ENCODE results near the gene TXNDC11. TPM values are rescaled to one million over a fixed set of nuclear protein-coding genes. Genes with fewer than 3 reads are reported as not detected.

Gene TXNDC11
- polyA plus RNA-seq, 3 donors from 2014 or later: 35.6 to 57.2 (median 46.9) TPM

GRCh38 chr16:11677959-11678881 is 64.4 kb downstream of the TXNDC11 start:
- Mint-ChIP-seq H3K36me3 (peaks cover 5 to 37% (median 11%) of the 10 kb centered on the region in 3 donors), H3K27ac (peak overlapping the region in 3 of 6 donors; percentile 8 to 71 (median 32)), H3K27me3 (ENCODE audit: low read depth in 3 of 3) (peaks cover 0 to 12% (median 2%) of the 10 kb centered on the region in 3 donors), H3K4me3 (peak overlapping the region in 1 of 5 donors; percentile 13), H3K9me3 (no peaks in the 10 kb centered on the region), H3K4me1 (peaks cover 20 to 39% of the 10 kb centered on the region in 2 donors)
- DNase-seq: no peak

- Mint-ChIP-seq H3K27ac (peak overlapping the region in 2 of 6 donors; percentile 8 to 20), H3K4me3 (no peak overlapping the region), H3K9me3 (no peaks in the 10 kb centered on the region), H3K27me3 (ENCODE audit: low read depth in 3 of 3) (peaks cover 0 to 8% (median 2%) of the 10 kb centered on the region in 3 donors), H3K36me3 (peaks cover under 1 to 31% (median 6%) of the 10 kb centered on the region in 3 donors), H3K4me1 (peaks cover 20 to 35% of the 10 kb centered on the region in 2 donors)
- no peak for DNase-seq
Observed at GRCh38 chr16:11677451-11677951, 65.2 kb downstream of the TXNDC11 start.

DNA sequence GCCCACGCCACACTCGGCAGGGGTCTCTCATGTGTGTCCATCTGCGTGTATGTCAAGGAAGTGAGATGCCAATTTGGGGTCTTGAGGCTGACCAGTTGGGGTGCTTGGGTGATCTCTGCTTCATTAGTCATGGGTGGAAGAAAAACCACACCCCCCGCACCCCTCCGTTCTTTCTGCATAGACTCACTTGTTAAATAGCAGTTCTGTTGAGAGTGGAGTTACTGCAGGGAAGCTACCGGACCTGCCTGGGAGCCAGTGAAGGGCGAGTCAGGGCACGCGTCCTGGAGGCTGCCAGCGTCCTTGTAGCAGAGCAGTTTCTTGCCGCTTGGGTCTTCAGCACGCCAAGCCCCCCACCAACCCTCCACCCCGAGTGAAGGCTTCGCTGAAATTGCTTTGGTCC is 65.9 kb downstream of the TXNDC11 start:
- no peak overlapping the region for H3K4me3 Mint-ChIP-seq
- H3K36me3 Mint-ChIP-seq: peaks cover 0 to 27% (median 6%) of the 10 kb centered on the region in 3 donors
- no peak for DNase-seq
- no peaks in the 10 kb centered on the region for H3K9me3 Mint-ChIP-seq
- H3K4me1 Mint-ChIP-seq: peaks cover 20 to 28% of the 10 kb centered on the region in 2 donors
- peaks cover 2 to 10% (median 4%) of the 10 kb centered on the region in 3 donors for H3K27me3 Mint-ChIP-seq (ENCODE audit: low read depth in 3 of 3)
- H3K27ac Mint-ChIP-seq: no peak overlapping the region

GRCh38 chr16:11675561-11676511 is 66.8 kb downstream of the TXNDC11 start:
- Mint-ChIP-seq H3K9me3 (no peaks in the 10 kb centered on the region), H3K4me3 (no peak overlapping the region), H3K27ac (no peak overlapping the region), H3K36me3 (peaks cover 0 to 27% (median 6%) of the 10 kb centered on the region in 3 donors), H3K4me1 (peaks cover 13 to 19% of the 10 kb centered on the region in 2 donors), H3K27me3 (ENCODE audit: low read depth in 3 of 3) (peaks cover 4 to 10% (median 4%) of the 10 kb centered on the region in 3 donors)
- no peak for DNase-seq

- H3K36me3 Mint-ChIP-seq: peaks cover 0 to 26% (median 6%) of the 10 kb centered on the region in 3 donors
- no peak for DNase-seq
- H3K4me3 Mint-ChIP-seq: peak overlapping the region in 1 of 5 donors; percentile 48
- H3K9me3 Mint-ChIP-seq: no peaks in the 10 kb centered on the region
- peaks cover 4 to 10% (median 6%) of the 10 kb centered on the region in 3 donors for H3K27me3 Mint-ChIP-seq (ENCODE audit: low read depth in 3 of 3)
- H3K4me1 Mint-ChIP-seq: peaks cover 10 to 19% of the 10 kb centered on the region in 2 donors
- peak overlapping the region in 1 of 6 donors; percentile 35 for H3K27ac Mint-ChIP-seq
Observed at GRCh38 chr16:11674818-11675560, 67.7 kb downstream of the TXNDC11 start.

DNA sequence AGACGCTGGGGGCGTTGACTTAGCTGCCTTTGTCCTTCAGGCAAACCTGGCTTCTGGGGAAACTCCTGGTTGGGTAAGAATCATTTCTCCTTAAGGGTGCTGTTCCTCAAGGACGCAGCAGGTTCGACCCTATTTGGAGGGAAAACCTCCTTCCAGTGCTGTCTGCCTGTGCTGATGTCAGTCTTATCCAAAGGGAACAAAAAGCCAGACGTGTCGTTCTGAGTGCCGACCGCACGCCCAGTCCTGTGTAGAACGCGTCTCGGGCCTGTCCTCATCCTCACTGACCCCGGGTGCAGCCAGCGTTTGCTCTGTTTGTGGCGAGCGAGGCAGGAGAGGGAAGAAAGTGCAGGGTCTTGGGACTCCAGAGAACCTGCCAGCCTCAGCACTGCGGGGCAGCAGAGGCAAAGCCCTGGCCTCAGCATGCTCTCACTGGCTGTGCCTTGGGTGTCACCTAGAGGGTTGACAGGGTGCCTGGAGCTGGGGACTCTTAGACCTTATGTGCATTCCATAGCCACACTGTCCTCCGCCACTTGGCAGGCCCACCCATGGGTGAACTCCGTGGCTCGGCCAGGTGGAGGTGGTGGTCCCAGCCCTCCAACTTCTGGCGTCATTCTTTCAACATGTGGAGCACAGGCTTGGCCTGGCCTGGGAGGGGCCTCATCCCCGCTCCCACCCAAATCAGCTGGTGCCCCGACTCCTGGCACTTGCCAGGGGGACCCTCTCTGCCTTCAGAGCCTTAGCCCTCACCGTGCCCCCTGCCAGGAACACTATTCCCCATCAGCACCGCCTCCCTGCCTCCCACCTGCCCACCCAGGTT is 68.4 kb downstream of the TXNDC11 start:
- DNase-seq: no peak
- Mint-ChIP-seq H3K9me3 (no peaks in the 10 kb centered on the region), H3K36me3 (peaks cover 0 to 18% (median 6%) of the 10 kb centered on the region in 3 donors), H3K27ac (no peak overlapping the region), H3K4me1 (peaks cover 14 to 25% of the 10 kb centered on the region in 2 donors), H3K4me3 (no peak overlapping the region), H3K27me3 (ENCODE audit: low read depth in 3 of 3) (peaks cover 6 to 10% (median 8%) of the 10 kb centered on the region in 3 donors)

- peaks cover 6 to 10% (median 8%) of the 10 kb centered on the region in 3 donors for H3K27me3 Mint-ChIP-seq (ENCODE audit: low read depth in 3 of 3)
- H3K27ac Mint-ChIP-seq: no peak overlapping the region
- H3K4me3 Mint-ChIP-seq: peak overlapping the region in 1 of 5 donors; percentile 6
Observed at GRCh38 chr16:11673091-11674000, 69.3 kb downstream of the TXNDC11 start.

GRCh38 chr16:11672206-11673090 is 70.2 kb downstream of the TXNDC11 start:
- Mint-ChIP-seq H3K27me3 (ENCODE audit: low read depth in 3 of 3) (peaks cover 6 to 10% (median 8%) of the 10 kb centered on the region in 3 donors), H3K36me3 (peaks cover 0 to 10% (median 6%) of the 10 kb centered on the region in 3 donors), H3K4me1 (peaks cover 5 to 29% of the 10 kb centered on the region in 2 donors), H3K4me3 (peak overlapping the region in 2 of 5 donors; percentile 6 to 57), H3K27ac (no peak overlapping the region), H3K9me3 (no peaks in the 10 kb centered on the region)
- no peak for DNase-seq

More at GRCh38 chr16:11673091-11674000, 69.3 kb downstream of the TXNDC11 start:
- peaks cover 0 to 12% (median 6%) of the 10 kb centered on the region in 3 donors for H3K36me3 Mint-ChIP-seq
- DNase-seq: no peak
- H3K9me3 Mint-ChIP-seq: no peaks in the 10 kb centered on the region
- peaks cover 12 to 25% of the 10 kb centered on the region in 2 donors for H3K4me1 Mint-ChIP-seq

DNA sequence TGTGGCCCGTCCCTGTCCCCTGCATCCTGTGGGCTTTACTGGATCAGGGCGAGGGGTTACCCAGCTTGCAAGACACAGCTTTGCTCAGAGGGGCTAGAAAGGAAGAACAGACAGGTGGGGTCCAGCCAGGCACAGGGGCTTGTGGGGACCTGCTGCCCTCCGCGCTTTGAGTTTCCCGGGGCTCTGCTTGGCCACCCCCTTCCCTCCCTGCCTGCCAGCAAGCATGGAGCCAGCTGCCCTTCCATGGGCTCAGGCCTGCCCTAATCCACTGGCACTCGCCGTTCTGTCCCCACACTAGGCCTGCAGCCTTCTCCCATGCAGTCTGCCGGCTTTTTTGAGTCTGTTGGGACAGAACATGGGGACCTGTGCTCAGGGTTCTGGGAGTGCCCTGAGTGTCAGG is 71.0 kb downstream of the TXNDC11 start:
- no peak for DNase-seq
- Mint-ChIP-seq H3K4me1 (peaks cover 5 to 29% of the 10 kb centered on the region in 2 donors), H3K9me3 (no peaks in the 10 kb centered on the region), H3K27me3 (ENCODE audit: low read depth in 3 of 3) (peaks cover 6 to 8% (median 7%) of the 10 kb centered on the region in 3 donors), H3K4me3 (no peak overlapping the region), H3K27ac (no peak overlapping the region), H3K36me3 (peaks cover 0 to 3% (median 2%) of the 10 kb centered on the region in 3 donors)

- DNase-seq: no peak
- H3K36me3 Mint-ChIP-seq: no peaks in the 10 kb centered on the region
- no peaks in the 10 kb centered on the region for H3K9me3 Mint-ChIP-seq
- H3K4me3 Mint-ChIP-seq: no peak overlapping the region
- H3K27ac Mint-ChIP-seq: no peak overlapping the region
- peaks cover 5 to 30% of the 10 kb centered on the region in 2 donors for H3K4me1 Mint-ChIP-seq
- H3K27me3 Mint-ChIP-seq (ENCODE audit: low read depth in 3 of 3): peaks cover 5 to 8% (median 6%) of the 10 kb centered on the region in 3 donors
Observed at GRCh38 chr16:11671271-11671670, 71.4 kb downstream of the TXNDC11 start.

Measured in immature natural killer cell (primary cell).